ENCODE results near the gene CD69.
"Not testable (repeated sequence)": the region's sequence is repeated elsewhere in the genome, so short reads cannot be mapped to it uniquely, and the experiment has no call there.

The CD69 gene

DNA sequence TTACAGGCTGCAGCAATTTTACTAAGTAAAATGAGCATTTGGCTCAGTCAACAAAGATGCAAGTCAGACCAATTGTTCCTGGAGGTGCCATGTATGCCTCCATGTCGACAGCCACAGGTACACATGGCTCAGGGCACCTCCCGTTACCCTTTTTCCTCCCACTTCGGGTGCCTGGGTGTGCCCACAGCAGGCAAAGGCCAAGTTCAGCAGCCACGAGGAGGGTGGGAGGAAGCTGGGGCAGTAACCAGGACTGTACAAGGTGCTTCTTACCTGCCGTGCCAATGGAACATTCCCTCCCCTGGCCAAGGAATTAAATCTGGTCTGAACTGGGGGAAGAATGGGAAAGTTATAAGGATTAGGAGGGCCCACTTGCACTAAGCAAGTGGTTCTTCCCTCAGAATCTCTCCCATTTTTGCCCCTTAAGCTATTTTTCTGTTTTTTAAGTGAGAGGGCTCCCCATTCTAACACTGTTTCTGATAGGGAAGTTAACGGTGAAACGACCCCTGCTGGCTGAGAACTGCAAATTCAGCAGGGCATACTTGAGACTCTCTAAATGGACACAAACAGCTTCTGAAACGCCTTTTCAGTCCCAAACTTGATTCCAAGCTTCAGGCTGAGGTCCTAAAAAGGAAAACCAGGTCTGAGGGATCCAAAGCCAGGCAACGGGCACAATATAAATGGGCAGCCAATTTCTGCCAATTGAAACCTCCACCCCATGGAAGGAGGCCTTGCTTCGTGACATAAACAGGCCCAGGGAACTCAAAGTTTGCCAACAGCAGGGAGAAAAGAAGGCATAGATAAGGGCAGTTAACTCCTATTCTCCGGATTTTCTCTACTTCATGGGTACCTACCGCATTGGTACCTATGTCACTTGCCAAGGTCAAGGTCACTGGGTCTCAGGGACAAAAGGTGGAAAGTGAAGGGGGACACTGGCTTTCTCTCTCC lies 52.6 kb downstream of the CD69 start:
- no peaks in the 10 kb centered on the region for H4K20me1 ChIP-seq (ENCODE audit: insufficient read depth, low read length)
- peak overlapping the region; percentile 73 for H3K9ac ChIP-seq (ENCODE audit: low read length)
- no peaks in the 10 kb centered on the region; the same call in 1 of the 2 replicates for H3K9me3 ChIP-seq (ENCODE audit: insufficient read depth, low read length)
- H2AFZ ChIP-seq (ENCODE audit: low read depth, low read length) = no peak overlapping the region
- H3K4me2 ChIP-seq (ENCODE audit: low read length) = peak overlapping the region; percentile 59
- H3K4me3 ChIP-seq (ENCODE audit: low read length) = peak overlapping the region; percentile 45
- no peaks in the 10 kb centered on the region for H3K27me3 ChIP-seq (ENCODE audit: low read depth, low read length)
- H3K27ac ChIP-seq (ENCODE audit: low read length) = peak overlapping the region; percentile 93
- peaks cover 9% of the 10 kb centered on the region for H3K36me3 ChIP-seq (replicated peaks; ENCODE audit: low read depth, low read length)
- peaks cover 19% of the 10 kb centered on the region for H3K79me2 ChIP-seq (ENCODE audit: low read length)
- H3K4me1 ChIP-seq (ENCODE audit: low read length) = peaks cover 78% of the 10 kb centered on the region
- TF ChIP-seq CTCF (IDR thresholded peaks at IDR 0.05; ENCODE audit: low read depth, low read length) (peak; percentile 87), EZH2phosphoT487 (IDR thresholded peaks at IDR 0.05; ENCODE audit: low read depth) (no peak)

DNA sequence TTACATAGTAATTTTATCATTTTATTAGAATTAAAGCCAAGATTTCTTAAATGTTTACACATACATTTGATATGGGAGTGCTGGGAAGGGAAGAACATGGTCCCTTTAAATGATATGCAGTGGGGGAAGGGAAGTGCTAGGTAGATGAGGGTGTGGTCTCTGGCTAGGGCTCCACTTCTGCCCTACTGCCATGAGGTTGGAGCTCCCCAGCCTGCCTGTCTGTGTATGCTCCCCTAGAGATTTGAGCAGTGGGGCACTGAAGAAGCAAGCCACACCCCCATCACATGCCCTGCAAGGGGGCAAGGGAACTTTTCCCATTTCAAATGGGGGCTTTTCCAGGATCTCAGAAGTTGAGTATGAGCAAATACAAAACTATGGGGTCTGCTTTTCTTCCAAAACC lies 53.3 kb downstream of the CD69 start:
- TF ChIP-seq EZH2phosphoT487 (IDR thresholded peaks at IDR 0.05; ENCODE audit: low read depth) (no peak), CTCF (IDR thresholded peaks at IDR 0.05; ENCODE audit: low read depth, low read length) (peak; percentile 27)
- H3K4me1 ChIP-seq (ENCODE audit: low read length) = peaks cover 80% of the 10 kb centered on the region
- H3K9me3 ChIP-seq (ENCODE audit: insufficient read depth, low read length) = no peaks in the 10 kb centered on the region; the same call in 1 of the 2 replicates
- peaks cover 9% of the 10 kb centered on the region for H3K36me3 ChIP-seq (replicated peaks; ENCODE audit: low read depth, low read length)
- peaks cover 19% of the 10 kb centered on the region for H3K79me2 ChIP-seq (ENCODE audit: low read length)
- H3K27ac ChIP-seq (ENCODE audit: low read length) = peak overlapping the region; percentile 93
- H3K9ac ChIP-seq (ENCODE audit: low read length) = peak overlapping the region; percentile 73
- H4K20me1 ChIP-seq (ENCODE audit: insufficient read depth, low read length) = no peaks in the 10 kb centered on the region
- peak overlapping the region; percentile 45 for H3K4me3 ChIP-seq (ENCODE audit: low read length)
- no peaks in the 10 kb centered on the region for H3K27me3 ChIP-seq (ENCODE audit: low read depth, low read length)
- H3K4me2 ChIP-seq (ENCODE audit: low read length) = peak overlapping the region; percentile 59
- no peak overlapping the region for H2AFZ ChIP-seq (ENCODE audit: low read depth, low read length)

GRCh38 chr12:9706086-9706685 lies 54.5 kb downstream of the CD69 start:
- Histone ChIP-seq H3K9me3 (ENCODE audit: insufficient read depth, low read length) (no peaks in the 10 kb centered on the region; the same call in 1 of the 2 replicates), H3K79me2 (ENCODE audit: low read length) (peaks cover 16% of the 10 kb centered on the region), H3K27ac (ENCODE audit: low read length) (peak overlapping the region; percentile 93), H3K4me1 (ENCODE audit: low read length) (peaks cover 80% of the 10 kb centered on the region), H2AFZ (ENCODE audit: low read depth, low read length) (no peak overlapping the region), H3K4me3 (ENCODE audit: low read length) (peak overlapping the region; percentile 6; the same call in 1 of the 2 replicates), H3K36me3 (replicated peaks; ENCODE audit: low read depth, low read length) (peaks cover 9% of the 10 kb centered on the region), H3K9ac (ENCODE audit: low read length) (peak overlapping the region; percentile 24; the same call in 1 of the 2 replicates), H3K4me2 (ENCODE audit: low read length) (peak overlapping the region; percentile 44), H4K20me1 (ENCODE audit: insufficient read depth, low read length) (no peaks in the 10 kb centered on the region), H3K27me3 (ENCODE audit: low read depth, low read length) (no peaks in the 10 kb centered on the region)
- no peak for TF ChIP-seq EZH2phosphoT487 (IDR thresholded peaks at IDR 0.05; ENCODE audit: low read depth)
- TF ChIP-seq CTCF (IDR thresholded peaks at IDR 0.05; ENCODE audit: low read depth, low read length) = no peak

GRCh38 chr12:9704561-9704960 lies 56.1 kb downstream of the CD69 start:
- H3K4me2 ChIP-seq (ENCODE audit: low read length); H2AFZ ChIP-seq (ENCODE audit: low read depth, low read length): not testable (repeated sequence)

More at GRCh38 chr12:9704561-9704960, 56.1 kb downstream of the CD69 start:
- H3K27me3 ChIP-seq (ENCODE audit: low read depth, low read length); H3K9me3 ChIP-seq (ENCODE audit: insufficient read depth, low read length); H3K4me3 ChIP-seq (ENCODE audit: low read length); H3K36me3 ChIP-seq (replicated peaks; ENCODE audit: low read depth, low read length); H3K27ac ChIP-seq (ENCODE audit: low read length); H4K20me1 ChIP-seq (ENCODE audit: insufficient read depth, low read length); H3K9ac ChIP-seq (ENCODE audit: low read length); H3K79me2 ChIP-seq (ENCODE audit: low read length): not testable (repeated sequence)
- H3K4me1 ChIP-seq (ENCODE audit: low read length) = peaks cover 68% of the 10 kb centered on the region

All from OCI-LY3 (cell line).